Esophagus squamous epithelium (tissue), 4 donors: ENCODE results near the gene TMEM141.

ENCODE experiments used
- CTCF ChIP-seq, 6 experiments: fragments of 450-650 bp in 4 of 6; fragments of 200-600 bp in 2 of 6; sonication (generic) in 2 of 6; IDR thresholded peaks; one replicate each; pipeline ENCODE4 v1.5.1; 2016 to 2019; ENCODE audit warnings: antibody characterized with exemption in 6 of 6, mild to moderate bottlenecking in 4 of 6, moderate library complexity in 4 of 6
- POLR2A ChIP-seq, 4 donors: fragments of 450-650 bp; IDR thresholded peaks; one replicate each; pipeline ENCODE4 v1.6.1; 2017; ENCODE audit warnings: antibody characterized with exemption in 4 of 4, mild to moderate bottlenecking in 4 of 4, moderate library complexity in 3 of 4

GRCh38 chr9:136789523-136789937 lies 1.6 kb upstream of the TMEM141 start:
- TF ChIP-seq CTCF (IDR thresholded peaks at IDR 0.05) (no peak), POLR2A (IDR thresholded peaks at IDR 0.05) (no peak)
